Measurements from ENCODE around the gene BNIP5.

BNIP5 gene

GRCh38 chr6:36268478-36269275 lies 68.0 kb downstream of the BNIP5 start:
- TF ChIP-seq, protein P1, sequence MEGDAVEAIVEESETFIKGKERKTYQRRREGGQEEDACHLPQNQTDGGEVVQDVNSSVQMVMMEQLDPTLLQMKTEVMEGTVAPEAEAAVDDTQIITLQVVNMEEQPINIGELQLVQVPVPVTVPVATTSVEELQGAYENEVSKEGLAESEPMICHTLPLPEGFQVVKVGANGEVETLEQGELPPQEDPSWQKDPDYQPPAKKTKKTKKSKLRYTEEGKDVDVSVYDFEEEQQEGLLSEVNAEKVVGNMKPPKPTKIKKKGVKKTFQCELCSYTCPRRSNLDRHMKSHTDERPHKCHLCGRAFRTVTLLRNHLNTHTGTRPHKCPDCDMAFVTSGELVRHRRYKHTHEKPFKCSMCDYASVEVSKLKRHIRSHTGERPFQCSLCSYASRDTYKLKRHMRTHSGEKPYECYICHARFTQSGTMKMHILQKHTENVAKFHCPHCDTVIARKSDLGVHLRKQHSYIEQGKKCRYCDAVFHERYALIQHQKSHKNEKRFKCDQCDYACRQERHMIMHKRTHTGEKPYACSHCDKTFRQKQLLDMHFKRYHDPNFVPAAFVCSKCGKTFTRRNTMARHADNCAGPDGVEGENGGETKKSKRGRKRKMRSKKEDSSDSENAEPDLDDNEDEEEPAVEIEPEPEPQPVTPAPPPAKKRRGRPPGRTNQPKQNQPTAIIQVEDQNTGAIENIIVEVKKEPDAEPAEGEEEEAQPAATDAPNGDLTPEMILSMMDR (IDR thresholded peaks at IDR 0.05; ENCODE audit: extremely low read depth, insufficient read depth, missing control alignments) = no peak
- DNase-seq (ENCODE audit: low spot score) = no peak
- in situ Hi-C loops (cut with MboI; ENCODE audit: low pct_unique_long_range_greater_than_20kb, low sequenced_read_pairs, unreplicated experiment) = no loop called here

- TF ChIP-seq, protein P1 (IDR thresholded peaks at IDR 0.05; ENCODE audit: extremely low read depth, insufficient read depth, missing control alignments) = no peak
- DNase-seq (ENCODE audit: low spot score) = no peak
- in situ Hi-C loops (cut with MboI; ENCODE audit: low pct_unique_long_range_greater_than_20kb, low sequenced_read_pairs, unreplicated experiment) = no loop called here
Observed at GRCh38 chr6:36267731-36268477, 68.8 kb downstream of the BNIP5 start.

DNA sequence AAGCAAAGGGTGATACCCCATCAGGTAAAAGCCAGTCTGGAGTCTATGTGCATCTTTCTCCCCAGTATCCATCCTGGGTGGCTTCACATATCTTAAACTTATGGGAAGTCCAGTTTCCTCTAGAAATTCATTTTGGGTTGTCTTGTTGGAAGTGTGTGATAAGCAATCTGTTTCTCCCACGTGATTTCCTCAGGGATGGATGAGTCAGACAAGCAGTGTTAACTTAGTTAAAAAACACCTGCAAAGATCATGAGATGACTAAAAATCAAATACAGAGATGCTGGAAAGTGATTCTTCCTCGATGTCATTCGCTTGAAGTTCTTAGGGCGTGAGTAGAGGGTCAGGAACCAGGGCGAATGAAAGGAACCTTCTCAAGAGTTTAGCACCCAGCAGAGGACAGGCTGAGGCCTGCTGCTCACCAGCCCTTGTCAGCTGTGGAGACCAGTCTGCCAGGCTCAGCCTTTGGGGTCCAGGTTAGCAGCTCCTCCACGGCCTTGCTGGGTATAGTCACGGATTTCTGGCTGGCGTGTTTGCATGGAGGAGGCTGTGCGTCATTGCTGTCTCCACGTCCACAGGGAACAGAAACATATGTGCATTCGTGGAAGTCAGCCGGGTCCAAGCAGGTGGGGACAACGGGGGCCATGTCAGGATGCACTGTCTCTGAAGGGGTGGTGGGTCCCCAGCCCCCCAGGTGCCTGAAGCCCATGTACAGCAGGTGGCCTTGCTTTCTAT lies 69.6 kb downstream of the BNIP5 start:
- TF ChIP-seq, protein P1 (IDR thresholded peaks at IDR 0.05; ENCODE audit: extremely low read depth, insufficient read depth, missing control alignments) = no peak
- in situ Hi-C loops (cut with MboI; ENCODE audit: low pct_unique_long_range_greater_than_20kb, low sequenced_read_pairs, unreplicated experiment) = no loop called here
- DNase-seq (ENCODE audit: low spot score) = no peak
